GM23338 (cell line): ENCODE results near the gene GNG4.

Experiments used
- CREB1 ChIP-seq: fragments of 250-450 bp; sonication (Bioruptor Pico); IDR thresholded peaks from 2 replicates; pipeline ENCODE4 v1.5.0; 2020; ENCODE audit warnings: low read depth, mild to moderate bottlenecking, moderate library complexity
- EZH2 ChIP-seq: fragments of 200-600 bp; sonication (generic); IDR thresholded peaks from one replicate; pipeline ENCODE4 v1.8.0; 2017; ENCODE audit warnings: antibody characterized with exemption, mild to moderate bottlenecking, low read depth; ENCODE audit not compliant: unreplicated experiment
- EZH2phosphoT487 ChIP-seq: fragments of 200-600 bp; sonication (generic); IDR thresholded peaks from one replicate; pipeline ENCODE4 v1.8.1; 2018; ENCODE audit warnings: antibody characterized with exemption; ENCODE audit not compliant: unreplicated experiment
- POLR2AphosphoS5 ChIP-seq: IDR thresholded peaks from 2 replicates; pipeline ENCODE4 v1.6.1; 2016; ENCODE audit warnings: antibody characterized with exemption, low read depth
- STAT1 ChIP-seq: IDR thresholded peaks from one replicate; pipeline ENCODE4 v1.6.1; 2016; ENCODE audit warnings: antibody characterized with exemption; ENCODE audit not compliant: unreplicated experiment
- TF ChIP-seq, protein P1 (sequence below): IDR thresholded peaks from one replicate; pipeline ENCODE4 v1.6.1; 2018; ENCODE audit warnings: antibody characterized with exemption; ENCODE audit not compliant: unreplicated experiment
- TF ChIP-seq, protein P2 (sequence below), 2 experiments: fragments of 200-600 bp in 1 of 2; sonication (generic) in 1 of 2; conservative IDR thresholded peaks; 2 replicates each; pipeline versions ENCODE4 v1.5.1 to v1.6.1; 2016 to 2017; ENCODE audit warnings: antibody characterized with exemption in 2 of 2, low read depth in 2 of 2, mild to moderate bottlenecking in 2 of 2, moderate library complexity in 1 of 2
- TF ChIP-seq, protein P3 (sequence below): fragments of 250-450 bp; sonication (Bioruptor Pico); IDR thresholded peaks from 2 replicates; pipeline ENCODE4 v1.5.0; 2020; ENCODE audit warnings: mild to moderate bottlenecking, moderate library complexity

DNA sequence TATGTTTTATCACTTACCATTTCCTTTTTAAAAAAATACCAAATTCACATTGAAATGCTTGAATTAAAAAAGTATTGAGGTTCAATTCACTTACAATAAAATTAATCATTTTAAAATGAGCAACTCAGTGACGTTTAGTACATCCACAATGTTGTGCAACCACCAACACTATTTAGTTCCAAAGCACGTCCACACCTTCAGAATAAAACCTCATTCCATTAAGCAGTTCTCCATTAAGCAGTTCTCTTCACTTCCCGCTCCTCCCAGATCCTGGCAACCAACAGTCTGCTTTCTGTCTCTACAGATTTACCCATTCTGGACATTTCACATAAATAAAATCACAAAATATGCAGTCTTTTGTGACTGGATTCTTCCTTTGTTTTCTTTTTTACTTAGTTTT is 41.3 kb downstream of the GNG4 start:
- TF ChIP-seq, protein P1, sequence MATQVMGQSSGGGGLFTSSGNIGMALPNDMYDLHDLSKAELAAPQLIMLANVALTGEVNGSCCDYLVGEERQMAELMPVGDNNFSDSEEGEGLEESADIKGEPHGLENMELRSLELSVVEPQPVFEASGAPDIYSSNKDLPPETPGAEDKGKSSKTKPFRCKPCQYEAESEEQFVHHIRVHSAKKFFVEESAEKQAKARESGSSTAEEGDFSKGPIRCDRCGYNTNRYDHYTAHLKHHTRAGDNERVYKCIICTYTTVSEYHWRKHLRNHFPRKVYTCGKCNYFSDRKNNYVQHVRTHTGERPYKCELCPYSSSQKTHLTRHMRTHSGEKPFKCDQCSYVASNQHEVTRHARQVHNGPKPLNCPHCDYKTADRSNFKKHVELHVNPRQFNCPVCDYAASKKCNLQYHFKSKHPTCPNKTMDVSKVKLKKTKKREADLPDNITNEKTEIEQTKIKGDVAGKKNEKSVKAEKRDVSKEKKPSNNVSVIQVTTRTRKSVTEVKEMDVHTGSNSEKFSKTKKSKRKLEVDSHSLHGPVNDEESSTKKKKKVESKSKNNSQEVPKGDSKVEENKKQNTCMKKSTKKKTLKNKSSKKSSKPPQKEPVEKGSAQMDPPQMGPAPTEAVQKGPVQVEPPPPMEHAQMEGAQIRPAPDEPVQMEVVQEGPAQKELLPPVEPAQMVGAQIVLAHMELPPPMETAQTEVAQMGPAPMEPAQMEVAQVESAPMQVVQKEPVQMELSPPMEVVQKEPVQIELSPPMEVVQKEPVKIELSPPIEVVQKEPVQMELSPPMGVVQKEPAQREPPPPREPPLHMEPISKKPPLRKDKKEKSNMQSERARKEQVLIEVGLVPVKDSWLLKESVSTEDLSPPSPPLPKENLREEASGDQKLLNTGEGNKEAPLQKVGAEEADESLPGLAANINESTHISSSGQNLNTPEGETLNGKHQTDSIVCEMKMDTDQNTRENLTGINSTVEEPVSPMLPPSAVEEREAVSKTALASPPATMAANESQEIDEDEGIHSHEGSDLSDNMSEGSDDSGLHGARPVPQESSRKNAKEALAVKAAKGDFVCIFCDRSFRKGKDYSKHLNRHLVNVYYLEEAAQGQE = no peak
- TF ChIP-seq POLR2AphosphoS5 (no peak), EZH2 (no peak), CREB1 (no peak), EZH2phosphoT487 (no peak), STAT1 (no peak)
- TF ChIP-seq, protein P2, sequence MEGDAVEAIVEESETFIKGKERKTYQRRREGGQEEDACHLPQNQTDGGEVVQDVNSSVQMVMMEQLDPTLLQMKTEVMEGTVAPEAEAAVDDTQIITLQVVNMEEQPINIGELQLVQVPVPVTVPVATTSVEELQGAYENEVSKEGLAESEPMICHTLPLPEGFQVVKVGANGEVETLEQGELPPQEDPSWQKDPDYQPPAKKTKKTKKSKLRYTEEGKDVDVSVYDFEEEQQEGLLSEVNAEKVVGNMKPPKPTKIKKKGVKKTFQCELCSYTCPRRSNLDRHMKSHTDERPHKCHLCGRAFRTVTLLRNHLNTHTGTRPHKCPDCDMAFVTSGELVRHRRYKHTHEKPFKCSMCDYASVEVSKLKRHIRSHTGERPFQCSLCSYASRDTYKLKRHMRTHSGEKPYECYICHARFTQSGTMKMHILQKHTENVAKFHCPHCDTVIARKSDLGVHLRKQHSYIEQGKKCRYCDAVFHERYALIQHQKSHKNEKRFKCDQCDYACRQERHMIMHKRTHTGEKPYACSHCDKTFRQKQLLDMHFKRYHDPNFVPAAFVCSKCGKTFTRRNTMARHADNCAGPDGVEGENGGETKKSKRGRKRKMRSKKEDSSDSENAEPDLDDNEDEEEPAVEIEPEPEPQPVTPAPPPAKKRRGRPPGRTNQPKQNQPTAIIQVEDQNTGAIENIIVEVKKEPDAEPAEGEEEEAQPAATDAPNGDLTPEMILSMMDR (conservative IDR thresholded peaks at IDR 0.05; ENCODE audit: low read depth in 2 of 2) = no peak
- TF ChIP-seq, protein P3, sequence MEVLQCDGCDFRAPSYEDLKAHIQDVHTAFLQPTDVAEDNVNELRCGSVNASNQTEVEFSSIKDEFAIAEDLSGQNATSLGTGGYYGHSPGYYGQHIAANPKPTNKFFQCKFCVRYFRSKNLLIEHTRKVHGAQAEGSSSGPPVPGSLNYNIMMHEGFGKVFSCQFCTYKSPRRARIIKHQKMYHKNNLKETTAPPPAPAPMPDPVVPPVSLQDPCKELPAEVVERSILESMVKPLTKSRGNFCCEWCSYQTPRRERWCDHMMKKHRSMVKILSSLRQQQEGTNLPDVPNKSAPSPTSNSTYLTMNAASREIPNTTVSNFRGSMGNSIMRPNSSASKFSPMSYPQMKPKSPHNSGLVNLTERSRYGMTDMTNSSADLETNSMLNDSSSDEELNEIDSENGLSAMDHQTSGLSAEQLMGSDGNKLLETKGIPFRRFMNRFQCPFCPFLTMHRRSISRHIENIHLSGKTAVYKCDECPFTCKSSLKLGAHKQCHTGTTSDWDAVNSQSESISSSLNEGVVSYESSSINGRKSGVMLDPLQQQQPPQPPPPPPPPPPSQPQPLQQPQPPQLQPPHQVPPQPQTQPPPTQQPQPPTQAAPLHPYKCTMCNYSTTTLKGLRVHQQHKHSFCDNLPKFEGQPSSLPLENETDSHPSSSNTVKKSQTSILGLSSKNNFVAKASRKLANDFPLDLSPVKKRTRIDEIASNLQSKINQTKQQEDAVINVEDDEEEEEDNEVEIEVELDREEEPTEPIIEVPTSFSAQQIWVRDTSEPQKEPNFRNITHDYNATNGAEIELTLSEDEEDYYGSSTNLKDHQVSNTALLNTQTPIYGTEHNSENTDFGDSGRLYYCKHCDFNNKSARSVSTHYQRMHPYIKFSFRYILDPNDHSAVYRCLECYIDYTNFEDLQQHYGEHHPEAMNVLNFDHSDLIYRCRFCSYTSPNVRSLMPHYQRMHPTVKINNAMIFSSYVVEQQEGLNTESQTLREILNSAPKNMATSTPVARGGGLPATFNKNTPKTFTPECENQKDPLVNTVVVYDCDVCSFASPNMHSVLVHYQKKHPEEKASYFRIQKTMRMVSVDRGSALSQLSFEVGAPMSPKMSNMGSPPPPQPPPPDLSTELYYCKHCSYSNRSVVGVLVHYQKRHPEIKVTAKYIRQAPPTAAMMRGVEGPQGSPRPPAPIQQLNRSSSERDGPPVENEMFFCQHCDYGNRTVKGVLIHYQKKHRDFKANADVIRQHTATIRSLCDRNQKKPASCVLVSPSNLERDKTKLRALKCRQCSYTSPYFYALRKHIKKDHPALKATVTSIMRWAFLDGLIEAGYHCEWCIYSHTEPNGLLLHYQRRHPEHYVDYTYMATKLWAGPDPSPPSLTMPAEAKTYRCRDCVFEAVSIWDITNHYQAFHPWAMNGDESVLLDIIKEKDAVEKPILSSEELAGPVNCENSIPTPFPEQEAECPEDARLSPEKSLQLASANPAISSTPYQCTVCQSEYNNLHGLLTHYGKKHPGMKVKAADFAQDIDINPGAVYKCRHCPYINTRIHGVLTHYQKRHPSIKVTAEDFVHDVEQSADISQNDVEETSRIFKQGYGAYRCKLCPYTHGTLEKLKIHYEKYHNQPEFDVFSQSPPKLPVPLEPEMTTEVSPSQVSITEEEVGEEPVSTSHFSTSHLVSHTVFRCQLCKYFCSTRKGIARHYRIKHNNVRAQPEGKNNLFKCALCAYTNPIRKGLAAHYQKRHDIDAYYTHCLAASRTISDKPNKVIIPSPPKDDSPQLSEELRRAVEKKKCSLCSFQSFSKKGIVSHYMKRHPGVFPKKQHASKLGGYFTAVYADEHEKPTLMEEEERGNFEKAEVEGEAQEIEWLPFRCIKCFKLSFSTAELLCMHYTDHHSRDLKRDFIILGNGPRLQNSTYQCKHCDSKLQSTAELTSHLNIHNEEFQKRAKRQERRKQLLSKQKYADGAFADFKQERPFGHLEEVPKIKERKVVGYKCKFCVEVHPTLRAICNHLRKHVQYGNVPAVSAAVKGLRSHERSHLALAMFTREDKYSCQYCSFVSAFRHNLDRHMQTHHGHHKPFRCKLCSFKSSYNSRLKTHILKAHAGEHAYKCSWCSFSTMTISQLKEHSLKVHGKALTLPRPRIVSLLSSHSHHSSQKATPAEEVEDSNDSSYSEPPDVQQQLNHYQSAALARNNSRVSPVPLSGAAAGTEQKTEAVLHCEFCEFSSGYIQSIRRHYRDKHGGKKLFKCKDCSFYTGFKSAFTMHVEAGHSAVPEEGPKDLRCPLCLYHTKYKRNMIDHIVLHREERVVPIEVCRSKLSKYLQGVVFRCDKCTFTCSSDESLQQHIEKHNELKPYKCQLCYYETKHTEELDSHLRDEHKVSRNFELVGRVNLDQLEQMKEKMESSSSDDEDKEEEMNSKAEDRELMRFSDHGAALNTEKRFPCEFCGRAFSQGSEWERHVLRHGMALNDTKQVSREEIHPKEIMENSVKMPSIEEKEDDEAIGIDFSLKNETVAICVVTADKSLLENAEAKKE (CRISPR knock-in tag) = no peak
